ENCODE data around the gene SGTA. TPM values are rescaled to one million over a fixed set of nuclear protein-coding genes. Genes with fewer than 3 reads are reported as not detected.

SGTA gene
- total RNA-seq, 1 donor: 39.4 TPM

GRCh38 chr19:2813235-2814160 lies 30.4 kb upstream of the SGTA start:
- DNase-seq (ENCODE audit: low read depth): no peak
- H3K4me3 ChIP-seq (ENCODE audit: low read depth, low read length): no peak overlapping the region
- no peak for TF ChIP-seq CTCF (IDR thresholded peaks at IDR 0.05; ENCODE audit: insufficient read depth, low read length)

GRCh38 chr19:2812414-2813234 lies 29.6 kb upstream of the SGTA start:
- no peak for DNase-seq (ENCODE audit: low read depth)
- TF ChIP-seq CTCF (IDR thresholded peaks at IDR 0.05; ENCODE audit: insufficient read depth, low read length): no peak
- H3K4me3 ChIP-seq (ENCODE audit: low read depth, low read length): no peak overlapping the region

- H3K4me3 ChIP-seq (ENCODE audit: low read depth, low read length): no peak overlapping the region
- TF ChIP-seq CTCF (IDR thresholded peaks at IDR 0.05; ENCODE audit: insufficient read depth, low read length): no peak
- no peak for DNase-seq (ENCODE audit: low read depth)
Observed at GRCh38 chr19:2811735-2812413, 28.8 kb upstream of the SGTA start.

GRCh38 chr19:2811221-2811722 lies 28.2 kb upstream of the SGTA start:
- H3K4me3 ChIP-seq (ENCODE audit: low read depth, low read length): no peak overlapping the region
- TF ChIP-seq CTCF (IDR thresholded peaks at IDR 0.05; ENCODE audit: insufficient read depth, low read length): no peak
- DNase-seq (ENCODE audit: low read depth): no peak

GRCh38 chr19:2810141-2811091 lies 27.3 kb upstream of the SGTA start:
- DNase-seq (ENCODE audit: low read depth): no peak
- H3K4me3 ChIP-seq (ENCODE audit: low read depth, low read length): no peak overlapping the region
- no peak for TF ChIP-seq CTCF (IDR thresholded peaks at IDR 0.05; ENCODE audit: insufficient read depth, low read length)
